Measurements from ENCODE around the gene GFPT1. TPM values are rescaled to one million over a fixed set of nuclear protein-coding genes. Genes with fewer than 3 reads are reported as not detected.

The GFPT1 gene
- total and polyA plus RNA-seq, 9 of the 15 experiments (the other 6 are each of a cell fraction or from before 2014, with no cell fraction given), result 6.6 to 38.3 (median 15.9) TPM

- TF ChIP-seq, protein P1, sequence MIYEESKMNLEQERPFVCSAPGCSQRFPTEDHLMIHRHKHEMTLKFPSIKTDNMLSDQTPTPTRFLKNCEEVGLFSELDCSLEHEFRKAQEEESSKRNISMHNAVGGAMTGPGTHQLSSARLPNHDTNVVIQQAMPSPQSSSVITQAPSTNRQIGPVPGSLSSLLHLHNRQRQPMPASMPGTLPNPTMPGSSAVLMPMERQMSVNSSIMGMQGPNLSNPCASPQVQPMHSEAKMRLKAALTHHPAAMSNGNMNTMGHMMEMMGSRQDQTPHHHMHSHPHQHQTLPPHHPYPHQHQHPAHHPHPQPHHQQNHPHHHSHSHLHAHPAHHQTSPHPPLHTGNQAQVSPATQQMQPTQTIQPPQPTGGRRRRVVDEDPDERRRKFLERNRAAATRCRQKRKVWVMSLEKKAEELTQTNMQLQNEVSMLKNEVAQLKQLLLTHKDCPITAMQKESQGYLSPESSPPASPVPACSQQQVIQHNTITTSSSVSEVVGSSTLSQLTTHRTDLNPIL (CRISPR knock-in tag; IDR thresholded peaks at IDR 0.05), result no peak
- TF ChIP-seq ZNF217 (CRISPR knock-in tag; IDR thresholded peaks at IDR 0.05) (no peak), SPI1 (IDR thresholded peaks at IDR 0.05; ENCODE audit: borderline replicate concordance, low read depth, low read length) (no peak), CBFA2T3 (IDR thresholded peaks at IDR 0.05) (no peak), PHB2 (IDR thresholded peaks at IDR 0.05; ENCODE audit: low read depth) (no peak), ZNF274 (IDR thresholded peaks at IDR 0.05; ENCODE audit: borderline replicate concordance, low read depth, low read length) (no peak), ZNF408 (CRISPR knock-in tag; IDR thresholded peaks at IDR 0.05; ENCODE audit: low read depth) (no peak), MIER1 (IDR thresholded peaks at IDR 0.05; ENCODE audit: low read depth) (no peak), EHMT2 (IDR thresholded peaks at IDR 0.05) (no peak), TARDBP (IDR thresholded peaks at IDR 0.05) (peak; percentile 62; the same call in 1 of the 2 replicates), ZNF280A (IDR thresholded peaks at IDR 0.05; ENCODE audit: low read depth, partially characterized antibody) (no peak), SMARCC2 (IDR thresholded peaks at IDR 0.05; ENCODE audit: low read depth) (no peak), DIDO1 (tag; IDR thresholded peaks at IDR 0.05; ENCODE audit: low read depth) (no peak)
- TF ChIP-seq, protein P2, sequence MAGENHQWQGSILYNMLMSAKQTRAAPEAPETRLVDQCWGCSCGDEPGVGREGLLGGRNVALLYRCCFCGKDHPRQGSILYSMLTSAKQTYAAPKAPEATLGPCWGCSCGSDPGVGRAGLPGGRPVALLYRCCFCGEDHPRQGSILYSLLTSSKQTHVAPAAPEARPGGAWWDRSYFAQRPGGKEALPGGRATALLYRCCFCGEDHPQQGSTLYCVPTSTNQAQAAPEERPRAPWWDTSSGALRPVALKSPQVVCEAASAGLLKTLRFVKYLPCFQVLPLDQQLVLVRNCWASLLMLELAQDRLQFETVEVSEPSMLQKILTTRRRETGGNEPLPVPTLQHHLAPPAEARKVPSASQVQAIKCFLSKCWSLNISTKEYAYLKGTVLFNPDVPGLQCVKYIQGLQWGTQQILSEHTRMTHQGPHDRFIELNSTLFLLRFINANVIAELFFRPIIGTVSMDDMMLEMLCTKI (IDR thresholded peaks at IDR 0.05; ENCODE audit: partially characterized antibody), result no peak
- TF ChIP-seq, protein P3, sequence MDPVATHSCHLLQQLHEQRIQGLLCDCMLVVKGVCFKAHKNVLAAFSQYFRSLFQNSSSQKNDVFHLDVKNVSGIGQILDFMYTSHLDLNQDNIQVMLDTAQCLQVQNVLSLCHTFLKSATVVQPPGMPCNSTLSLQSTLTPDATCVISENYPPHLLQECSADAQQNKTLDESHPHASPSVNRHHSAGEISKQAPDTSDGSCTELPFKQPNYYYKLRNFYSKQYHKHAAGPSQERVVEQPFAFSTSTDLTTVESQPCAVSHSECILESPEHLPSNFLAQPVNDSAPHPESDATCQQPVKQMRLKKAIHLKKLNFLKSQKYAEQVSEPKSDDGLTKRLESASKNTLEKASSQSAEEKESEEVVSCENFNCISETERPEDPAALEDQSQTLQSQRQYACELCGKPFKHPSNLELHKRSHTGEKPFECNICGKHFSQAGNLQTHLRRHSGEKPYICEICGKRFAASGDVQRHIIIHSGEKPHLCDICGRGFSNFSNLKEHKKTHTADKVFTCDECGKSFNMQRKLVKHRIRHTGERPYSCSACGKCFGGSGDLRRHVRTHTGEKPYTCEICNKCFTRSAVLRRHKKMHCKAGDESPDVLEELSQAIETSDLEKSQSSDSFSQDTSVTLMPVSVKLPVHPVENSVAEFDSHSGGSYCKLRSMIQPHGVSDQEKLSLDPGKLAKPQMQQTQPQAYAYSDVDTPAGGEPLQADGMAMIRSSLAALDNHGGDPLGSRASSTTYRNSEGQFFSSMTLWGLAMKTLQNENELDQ (CRISPR knock-in tag; IDR thresholded peaks at IDR 0.05; ENCODE audit: borderline replicate concordance), result 0 out of 2 replicates have a peak, but pooled peaks have one; percentile 42
- TF ChIP-seq, protein P4, sequence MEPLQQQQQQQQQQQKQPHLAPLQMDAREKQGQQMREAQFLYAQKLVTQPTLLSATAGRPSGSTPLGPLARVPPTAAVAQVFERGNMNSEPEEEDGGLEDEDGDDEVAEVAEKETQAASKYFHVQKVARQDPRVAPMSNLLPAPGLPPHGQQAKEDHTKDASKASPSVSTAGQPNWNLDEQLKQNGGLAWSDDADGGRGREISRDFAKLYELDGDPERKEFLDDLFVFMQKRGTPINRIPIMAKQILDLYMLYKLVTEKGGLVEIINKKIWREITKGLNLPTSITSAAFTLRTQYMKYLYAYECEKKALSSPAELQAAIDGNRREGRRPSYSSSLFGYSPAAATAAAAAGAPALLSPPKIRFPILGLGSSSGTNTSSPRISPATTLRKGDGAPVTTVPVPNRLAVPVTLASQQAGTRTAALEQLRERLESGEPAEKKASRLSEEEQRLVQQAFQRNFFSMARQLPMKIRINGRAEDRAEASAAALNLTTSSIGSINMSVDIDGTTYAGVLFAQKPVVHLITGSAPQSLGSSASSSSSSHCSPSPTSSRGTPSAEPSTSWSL (CRISPR knock-in tag; IDR thresholded peaks at IDR 0.05; ENCODE audit: borderline replicate concordance), result no peak
- TF ChIP-seq, protein P5, sequence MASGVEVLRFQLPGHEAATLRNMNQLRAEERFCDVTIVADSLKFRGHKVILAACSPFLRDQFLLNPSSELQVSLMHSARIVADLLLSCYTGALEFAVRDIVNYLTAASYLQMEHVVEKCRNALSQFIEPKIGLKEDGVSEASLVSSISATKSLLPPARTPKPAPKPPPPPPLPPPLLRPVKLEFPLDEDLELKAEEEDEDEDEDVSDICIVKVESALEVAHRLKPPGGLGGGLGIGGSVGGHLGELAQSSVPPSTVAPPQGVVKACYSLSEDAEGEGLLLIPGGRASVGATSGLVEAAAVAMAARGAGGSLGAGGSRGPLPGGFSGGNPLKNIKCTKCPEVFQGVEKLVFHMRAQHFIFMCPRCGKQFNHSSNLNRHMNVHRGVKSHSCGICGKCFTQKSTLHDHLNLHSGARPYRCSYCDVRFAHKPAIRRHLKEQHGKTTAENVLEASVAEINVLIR (CRISPR knock-in tag; IDR thresholded peaks at IDR 0.05), result no peak; the same call in 1 of the 2 replicates
Observed at GRCh38 chr2:69386789-69387734, at the start of gene GFPT1 (continued).
